ENCODE results near the gene PRKCZ. TPM values are rescaled to one million over a fixed set of nuclear protein-coding genes. Genes with fewer than 3 reads are reported as not detected.
"Not testable (repeated sequence)": the region's sequence is repeated elsewhere in the genome, so short reads cannot be mapped to it uniquely, and the experiment has no call there.

The PRKCZ gene
- total RNA-seq, 1 experiment from 2014 or later: 14.3 TPM

DNA sequence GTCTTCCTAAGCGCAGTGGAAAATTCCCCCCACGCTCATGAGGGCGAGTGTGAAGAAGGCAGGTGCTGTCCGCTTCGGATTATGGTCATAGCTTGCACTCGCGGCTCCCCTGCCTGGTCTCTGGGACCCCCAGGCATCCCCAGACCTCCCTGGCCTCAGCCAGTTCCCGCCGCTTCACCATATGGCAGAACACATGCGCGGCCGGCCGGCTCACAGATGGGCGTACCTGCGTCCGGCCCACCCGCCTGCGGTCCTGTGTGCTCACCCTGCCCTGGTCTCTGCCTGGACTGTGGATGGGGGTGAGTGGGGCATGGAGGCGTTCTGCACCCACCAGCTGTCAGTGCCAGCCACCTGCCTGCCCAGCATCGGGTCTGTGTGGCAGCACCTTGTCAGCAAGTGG, 34.1 kb downstream of the PRKCZ start:
- no peak for DNase-seq (ENCODE audit: low read depth)

GRCh38 chr1:2085080-2085479, 34.9 kb downstream of the PRKCZ start:
- DNase-seq (ENCODE audit: low read depth): no peak

- DNase-seq (ENCODE audit: low read depth): no peak
Observed at GRCh38 chr1:2086446-2087078, 36.4 kb downstream of the PRKCZ start.

GRCh38 chr1:2087766-2088165, 37.6 kb downstream of the PRKCZ start:
- no peak for DNase-seq (ENCODE audit: low read depth)

DNA sequence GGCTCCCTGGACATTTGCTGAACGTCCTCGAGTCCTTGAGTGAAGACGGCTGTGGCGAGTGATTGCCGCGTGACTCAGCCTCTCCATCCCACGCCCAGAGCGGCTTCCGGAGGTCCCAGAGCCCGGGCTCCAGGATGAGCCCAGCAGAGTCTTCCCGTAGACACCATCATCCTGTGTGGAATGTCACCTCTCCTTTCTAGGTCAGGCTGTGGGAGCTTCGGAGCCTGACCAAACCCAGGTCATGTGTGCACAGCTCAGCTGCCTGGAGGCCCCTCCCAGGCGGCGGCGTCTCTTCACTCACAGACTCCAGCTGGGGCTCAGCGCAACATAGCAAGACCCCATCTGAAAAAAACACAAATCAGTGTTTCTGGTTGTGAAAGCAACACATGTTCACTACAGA, 38.2 kb downstream of the PRKCZ start:
- peak; percentile 88 for DNase-seq (ENCODE audit: low read depth)

DNA sequence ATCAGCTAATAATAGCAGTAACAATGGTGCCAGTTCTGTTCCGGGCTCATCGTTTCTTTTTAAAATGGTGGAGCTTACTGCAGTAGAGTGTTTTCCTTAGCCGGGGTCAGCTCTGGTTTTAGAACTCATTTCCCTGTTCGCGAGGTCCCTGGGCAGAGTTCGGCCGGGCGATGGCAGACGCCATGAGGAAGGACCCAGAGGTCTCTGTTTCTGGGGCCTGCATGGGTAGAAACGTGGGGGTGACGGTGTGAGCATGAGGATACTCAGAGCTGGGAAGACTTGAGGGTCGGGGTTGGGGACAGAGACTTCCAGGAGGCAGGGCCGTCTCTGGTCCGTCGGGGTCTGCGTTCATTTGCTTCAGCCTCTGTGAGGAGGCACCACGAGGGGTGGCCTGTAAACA, 38.8 kb downstream of the PRKCZ start:
- DNase-seq (ENCODE audit: low read depth): no peak

GRCh38 chr1:2090216-2090890, 40.1 kb downstream of the PRKCZ start:
- no peak for DNase-seq (ENCODE audit: low read depth)

DNA sequence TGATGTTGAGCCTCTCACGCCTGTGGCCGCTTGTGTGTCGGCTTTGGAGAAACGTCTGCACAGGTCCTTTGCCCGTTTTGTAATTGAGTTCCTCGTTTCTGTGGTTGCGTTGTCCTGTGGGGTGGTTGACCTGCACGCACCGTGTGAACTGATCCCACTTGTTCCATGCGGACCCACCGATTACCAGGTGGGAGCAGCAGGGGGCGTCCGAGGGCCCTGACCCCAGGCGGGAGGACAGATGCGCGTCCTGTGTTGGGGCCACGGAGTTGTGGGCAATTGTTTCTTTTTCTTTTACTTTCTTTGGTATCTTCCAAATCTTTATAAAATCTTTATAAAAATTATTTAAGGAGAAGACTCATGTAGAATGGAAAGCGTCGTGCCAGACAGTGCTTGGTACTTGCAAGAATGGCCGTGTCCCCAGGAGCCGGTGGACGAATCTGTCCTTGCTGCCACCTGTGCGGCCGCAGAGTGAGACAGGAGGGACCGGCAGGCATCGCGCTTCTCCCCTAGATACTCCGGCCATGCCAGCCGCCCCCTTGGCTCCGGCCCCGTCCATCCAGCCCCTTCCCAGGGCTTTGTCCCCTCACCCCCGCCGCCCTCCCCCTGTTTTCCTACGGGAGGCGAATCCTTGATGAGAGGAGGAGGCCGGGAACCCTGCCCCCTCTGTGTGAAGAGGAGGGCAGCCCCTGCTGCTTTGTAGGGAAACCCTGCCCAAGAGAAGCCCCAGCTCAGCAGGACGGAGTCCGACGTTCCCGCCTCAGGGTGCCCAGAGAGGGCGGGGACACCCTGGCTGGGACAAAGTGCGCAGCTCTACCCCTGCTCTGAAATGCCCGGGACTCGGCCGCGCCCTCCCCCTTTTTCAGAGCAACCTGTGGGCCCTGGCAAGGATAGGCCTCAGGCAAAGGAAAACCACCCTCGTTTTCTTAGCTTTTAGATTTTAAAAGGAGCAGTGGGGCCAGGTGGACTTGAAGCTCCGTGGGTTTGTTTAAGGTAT, 41.7 kb downstream of the PRKCZ start:
- peak; percentile 72 for DNase-seq (ENCODE audit: low read depth)

DNA sequence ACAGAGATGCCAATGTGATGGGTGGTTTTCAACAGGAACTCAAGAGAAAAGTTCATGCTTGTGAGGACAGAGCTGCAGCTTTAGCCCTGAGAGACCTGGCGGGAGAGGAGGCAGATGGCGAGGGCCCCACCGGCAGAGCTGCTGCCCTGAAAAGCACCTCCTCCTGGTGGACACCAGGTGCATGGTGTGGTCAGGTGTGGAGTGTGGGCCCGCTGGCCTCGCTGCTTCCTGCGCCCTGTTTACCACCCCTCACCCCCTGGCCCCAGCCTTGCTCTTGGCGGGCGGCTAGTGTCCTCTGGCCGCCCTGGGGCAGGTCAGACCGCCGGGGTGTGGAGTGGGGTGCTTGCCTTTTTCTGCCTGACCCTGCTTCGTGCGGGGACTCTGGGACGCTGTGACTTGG, 42.8 kb downstream of the PRKCZ start:
- DNase-seq (ENCODE audit: low read depth): no peak

- no peak for DNase-seq (ENCODE audit: low read depth)
Observed at GRCh38 chr1:2093636-2094035, 43.4 kb downstream of the PRKCZ start.

DNA sequence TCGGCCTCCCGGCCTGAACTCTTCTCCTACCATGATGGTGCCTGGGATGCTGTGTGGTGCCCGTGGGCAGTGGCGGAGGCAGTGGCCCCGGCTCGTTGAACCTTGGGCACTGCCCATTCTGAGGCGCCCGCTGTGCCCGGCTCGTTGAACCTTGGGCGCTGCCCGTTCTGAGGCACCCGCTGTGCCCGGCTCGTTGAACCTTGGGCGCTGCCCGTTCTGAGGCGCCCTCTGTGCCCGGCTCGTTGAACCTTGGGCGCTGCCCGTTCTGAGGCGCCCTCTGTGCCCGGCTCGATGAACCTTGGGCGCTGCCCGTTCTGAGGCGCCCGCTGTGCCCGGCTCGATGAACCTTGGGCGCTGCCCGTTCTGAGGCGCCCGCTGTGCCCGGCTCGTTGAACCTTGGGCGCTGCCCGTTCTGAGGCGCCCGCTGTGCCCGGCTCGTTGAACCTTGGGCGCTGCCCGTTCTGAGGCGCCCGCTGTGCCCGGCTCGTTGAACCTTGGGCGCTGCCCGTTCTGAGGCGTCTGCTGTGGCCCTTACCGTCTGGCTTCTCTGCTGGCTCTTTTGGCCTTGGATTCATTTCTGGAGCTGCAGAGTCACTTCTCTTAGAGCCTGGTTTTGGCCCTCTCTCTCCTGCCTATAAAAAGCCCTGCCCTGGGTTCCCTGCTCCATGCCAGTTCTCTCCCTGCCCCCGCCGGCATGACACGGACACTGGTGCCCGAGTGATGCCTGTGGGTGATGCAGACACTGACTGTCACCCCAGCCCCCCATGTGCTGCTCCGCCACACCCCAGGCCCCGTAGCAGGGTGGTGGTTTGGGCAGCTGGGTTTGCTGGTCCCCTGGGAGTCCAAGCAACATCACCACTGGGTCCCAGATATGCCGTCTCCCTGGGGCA, 44.3 kb downstream of the PRKCZ start:
- DNase-seq (ENCODE audit: low read depth): not testable (repeated sequence)

- no peak for DNase-seq (ENCODE audit: low read depth)
Observed at GRCh38 chr1:2095394-2095793, 45.2 kb downstream of the PRKCZ start.

DNA sequence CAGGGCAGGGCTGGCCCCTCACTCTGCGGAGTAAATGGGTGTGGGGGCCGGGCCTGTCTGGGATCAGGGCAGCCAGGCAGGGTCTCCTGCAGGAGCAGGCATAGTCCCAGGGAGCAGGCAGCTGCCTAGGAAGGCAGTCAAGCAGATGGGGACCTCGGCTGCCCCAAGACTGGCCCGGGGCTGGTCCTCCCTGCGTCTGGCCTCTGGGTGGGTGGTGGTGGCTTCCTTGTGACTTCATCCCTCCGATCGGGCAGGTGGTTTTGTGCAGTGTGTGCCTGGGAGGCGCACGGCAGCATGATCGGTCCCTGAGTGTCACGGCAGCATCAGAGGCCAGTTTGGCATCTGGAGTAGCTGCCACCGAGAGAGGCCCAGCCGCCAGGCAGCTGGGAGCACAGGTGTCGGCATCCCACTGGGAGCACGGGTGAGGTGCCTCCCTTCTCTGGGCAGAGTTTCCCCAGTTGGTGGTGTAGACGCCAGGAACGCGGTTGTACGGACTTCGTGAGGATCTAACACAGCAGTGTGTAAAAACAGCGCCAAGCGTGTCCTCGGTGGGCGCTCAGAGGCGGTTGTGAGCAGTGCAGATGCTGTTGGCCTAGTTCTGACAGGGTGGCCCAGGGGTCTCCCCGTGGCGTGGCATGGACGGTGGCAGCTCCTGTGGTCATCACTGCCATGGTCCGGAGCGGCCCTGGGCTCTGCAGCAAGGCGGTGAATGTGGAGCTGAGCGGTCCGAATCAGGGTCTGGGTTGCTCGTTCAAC, 45.9 kb downstream of the PRKCZ start:
- DNase-seq (ENCODE audit: low read depth): no peak

- DNase-seq (ENCODE audit: low read depth): no peak
Observed at GRCh38 chr1:2097386-2098300, 47.4 kb downstream of the PRKCZ start.

- no peak for DNase-seq (ENCODE audit: low read depth)
Observed at GRCh38 chr1:2098301-2098698, 48.1 kb downstream of the PRKCZ start.

DNA sequence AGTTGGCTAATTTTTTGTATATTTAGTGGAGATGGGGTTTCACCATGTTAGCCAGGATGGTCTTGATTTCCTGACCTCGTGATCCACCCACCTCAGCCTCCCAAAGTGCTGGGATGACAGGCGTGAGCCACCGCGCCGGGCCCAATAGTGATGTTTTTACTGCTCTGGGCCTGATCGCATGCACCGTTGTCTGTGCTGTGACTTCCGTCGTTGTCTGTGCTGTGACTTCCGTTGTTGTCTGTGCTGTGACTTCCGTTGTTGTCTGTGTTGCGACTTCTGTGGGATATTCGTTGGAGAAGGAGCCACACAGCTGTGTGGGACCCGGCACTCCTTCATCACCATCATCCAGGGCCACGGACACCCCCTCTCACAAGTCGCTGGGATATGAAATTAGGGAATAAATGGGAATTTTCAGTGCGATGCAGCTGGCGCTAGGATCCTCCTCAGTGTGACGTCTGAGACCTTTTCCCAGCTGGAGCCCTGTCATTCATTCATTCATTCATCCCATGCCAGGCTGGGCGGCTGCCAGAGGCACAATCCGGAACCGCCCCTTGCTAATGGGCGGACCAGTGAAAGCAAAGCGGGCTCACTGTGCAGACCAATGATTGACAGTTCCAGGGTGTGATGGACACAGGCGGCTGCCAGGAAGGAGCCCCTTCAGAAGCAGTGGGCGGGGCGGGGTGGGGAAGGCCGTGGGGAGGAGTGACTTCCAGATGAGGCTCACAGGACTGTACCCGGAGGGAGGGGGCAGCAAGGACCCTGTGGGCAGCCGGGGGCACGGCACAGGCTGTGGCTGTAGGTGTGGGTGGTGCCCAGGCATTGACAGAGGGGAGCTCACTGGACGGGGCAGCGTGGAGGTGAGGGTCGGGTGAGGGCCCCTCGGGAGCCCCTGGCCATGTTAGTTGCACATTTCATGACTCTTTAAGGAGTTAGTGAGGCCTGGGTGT, 48.9 kb downstream of the PRKCZ start:
- DNase-seq (ENCODE audit: low read depth): no peak

GRCh38 chr1:2099886-2100779, 49.9 kb downstream of the PRKCZ start:
- no peak for DNase-seq (ENCODE audit: low read depth)

DNA sequence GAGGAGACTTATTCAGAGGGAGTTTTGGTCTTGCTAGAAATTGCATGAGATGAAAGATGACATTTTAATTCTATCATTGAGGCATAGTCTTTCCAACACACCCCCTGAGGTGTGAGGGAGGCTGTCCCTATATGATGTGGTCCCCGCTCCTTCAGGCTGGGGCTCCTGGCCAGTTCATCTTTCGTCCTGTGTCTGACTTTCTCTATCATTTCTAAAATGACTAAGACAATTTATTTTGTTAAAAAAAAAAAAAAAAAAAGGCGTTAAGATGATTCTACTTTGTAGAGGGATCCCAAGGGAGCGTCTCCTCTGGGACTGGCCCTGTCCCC, 50.5 kb downstream of the PRKCZ start:
- no peak for DNase-seq (ENCODE audit: low read depth)

All from Daoy (cell line).